ENCODE data around the gene LMO1. TPM values are rescaled to one million over a fixed set of nuclear protein-coding genes. Genes with fewer than 3 reads are reported as not detected.

LMO1 gene
- total and polyA plus RNA-seq, 3 donors from 2014 or later, result 1.3 to 1.5 TPM; not detected in 1

DNA sequence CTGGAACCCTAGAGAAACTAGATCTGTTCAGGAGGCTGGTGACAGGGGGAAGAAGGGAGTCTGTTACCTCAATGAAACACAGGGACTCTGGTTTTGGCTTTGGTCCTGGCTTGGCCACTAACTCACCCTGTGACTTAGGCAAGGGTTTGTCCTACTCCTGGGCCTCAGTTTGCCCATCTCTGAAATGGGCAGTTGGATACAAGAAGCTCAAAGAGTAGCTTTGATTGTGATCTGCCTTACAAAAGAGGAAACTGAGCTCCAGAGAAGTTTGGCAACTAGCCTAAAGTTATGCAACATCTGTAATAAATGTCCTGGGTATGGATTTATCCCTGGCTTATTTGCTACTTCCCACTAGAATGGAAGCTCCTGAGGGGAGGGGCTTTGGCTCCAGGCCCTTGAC lies 24.0 kb upstream of the LMO1 start:
- no peak overlapping the region for H3K27ac ChIP-seq
- no peaks in the 10 kb centered on the region for H3K27me3 ChIP-seq
- no peak for TF ChIP-seq POLR2A (IDR thresholded peaks at IDR 0.05)
- TF ChIP-seq, protein P1, sequence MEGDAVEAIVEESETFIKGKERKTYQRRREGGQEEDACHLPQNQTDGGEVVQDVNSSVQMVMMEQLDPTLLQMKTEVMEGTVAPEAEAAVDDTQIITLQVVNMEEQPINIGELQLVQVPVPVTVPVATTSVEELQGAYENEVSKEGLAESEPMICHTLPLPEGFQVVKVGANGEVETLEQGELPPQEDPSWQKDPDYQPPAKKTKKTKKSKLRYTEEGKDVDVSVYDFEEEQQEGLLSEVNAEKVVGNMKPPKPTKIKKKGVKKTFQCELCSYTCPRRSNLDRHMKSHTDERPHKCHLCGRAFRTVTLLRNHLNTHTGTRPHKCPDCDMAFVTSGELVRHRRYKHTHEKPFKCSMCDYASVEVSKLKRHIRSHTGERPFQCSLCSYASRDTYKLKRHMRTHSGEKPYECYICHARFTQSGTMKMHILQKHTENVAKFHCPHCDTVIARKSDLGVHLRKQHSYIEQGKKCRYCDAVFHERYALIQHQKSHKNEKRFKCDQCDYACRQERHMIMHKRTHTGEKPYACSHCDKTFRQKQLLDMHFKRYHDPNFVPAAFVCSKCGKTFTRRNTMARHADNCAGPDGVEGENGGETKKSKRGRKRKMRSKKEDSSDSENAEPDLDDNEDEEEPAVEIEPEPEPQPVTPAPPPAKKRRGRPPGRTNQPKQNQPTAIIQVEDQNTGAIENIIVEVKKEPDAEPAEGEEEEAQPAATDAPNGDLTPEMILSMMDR (IDR thresholded peaks at IDR 0.05), result no peak
- no peak overlapping the region for H3K4me3 ChIP-seq
- no peak for DNase-seq
- peaks cover 5% of the 10 kb centered on the region for H3K4me1 ChIP-seq
- intact Hi-C loops (cut with DNase I; ENCODE audit: low total_unique reads), result no loop called here
- H3K36me3 ChIP-seq (ENCODE audit: low read depth, missing control alignments), result no peaks in the 10 kb centered on the region
- H3K9me3 ChIP-seq, result no peaks in the 10 kb centered on the region

DNA sequence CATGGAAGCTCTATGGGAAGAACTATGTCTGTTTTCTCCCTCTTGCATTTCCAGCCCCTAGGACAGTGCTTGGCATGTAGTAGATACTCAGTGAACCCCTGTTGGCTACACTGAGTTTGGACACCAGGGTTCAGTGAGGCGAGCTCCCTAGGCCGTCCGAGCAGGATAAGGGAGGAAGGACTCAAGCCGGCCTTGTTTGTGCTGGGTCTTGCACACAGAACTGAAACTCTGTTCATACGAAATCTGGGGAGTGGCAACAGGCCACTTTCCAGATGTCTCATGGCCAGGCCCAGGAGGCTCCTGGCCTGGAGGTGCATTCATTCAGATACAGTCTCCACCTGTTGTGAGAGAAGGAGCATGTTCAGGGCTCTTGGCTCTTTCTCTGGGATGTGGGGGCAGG lies 23.6 kb upstream of the LMO1 start:
- DNase-seq, result no peak
- H3K4me3 ChIP-seq, result no peak overlapping the region
- H3K27me3 ChIP-seq, result no peaks in the 10 kb centered on the region
- TF ChIP-seq POLR2A (IDR thresholded peaks at IDR 0.05), result no peak
- TF ChIP-seq, protein P1 (IDR thresholded peaks at IDR 0.05), result no peak
- no peaks in the 10 kb centered on the region for H3K9me3 ChIP-seq
- WGBS, 2 donors, result 88 to 91% methylated on average over 5 of the region's 5 CpGs
- H3K27ac ChIP-seq, result no peak overlapping the region
- H3K4me1 ChIP-seq, result peaks cover 5% of the 10 kb centered on the region
- intact Hi-C loops (cut with DNase I; ENCODE audit: low total_unique reads), result no loop called here
- no peaks in the 10 kb centered on the region for H3K36me3 ChIP-seq (ENCODE audit: low read depth, missing control alignments)

DNA sequence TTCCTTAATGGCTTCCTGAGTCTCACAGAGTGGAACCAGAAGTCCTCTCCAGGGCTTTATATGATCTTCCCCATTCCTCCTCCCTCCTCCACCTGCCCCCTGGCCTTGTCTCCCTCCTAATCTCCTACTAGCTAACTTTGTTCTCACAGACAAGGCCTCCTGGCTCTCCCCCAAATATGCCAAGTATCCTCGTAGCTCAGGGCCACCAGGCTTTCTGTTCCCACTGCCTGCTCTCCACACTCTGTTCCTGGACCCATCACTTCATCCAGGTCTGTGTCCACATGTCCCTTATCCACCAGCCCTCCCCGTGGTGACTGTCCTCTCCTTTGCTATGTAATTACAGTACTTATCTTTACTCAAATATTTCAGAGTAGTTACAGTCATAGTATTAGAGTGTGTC lies 23.2 kb upstream of the LMO1 start:
- Histone ChIP-seq H3K4me3 (no peak overlapping the region), H3K9me3 (no peaks in the 10 kb centered on the region), H3K4me1 (peaks cover 5% of the 10 kb centered on the region), H3K36me3 (ENCODE audit: low read depth, missing control alignments) (no peaks in the 10 kb centered on the region), H3K27me3 (no peaks in the 10 kb centered on the region), H3K27ac (no peak overlapping the region)
- intact Hi-C loops (cut with DNase I; ENCODE audit: low total_unique reads), result no loop called here
- no peak for DNase-seq
- no peak for TF ChIP-seq POLR2A (IDR thresholded peaks at IDR 0.05)
- TF ChIP-seq, protein P1 (IDR thresholded peaks at IDR 0.05), result no peak
- 47 to 55% methylated on average over 2 of the region's 2 CpGs for WGBS, 2 donors

DNA sequence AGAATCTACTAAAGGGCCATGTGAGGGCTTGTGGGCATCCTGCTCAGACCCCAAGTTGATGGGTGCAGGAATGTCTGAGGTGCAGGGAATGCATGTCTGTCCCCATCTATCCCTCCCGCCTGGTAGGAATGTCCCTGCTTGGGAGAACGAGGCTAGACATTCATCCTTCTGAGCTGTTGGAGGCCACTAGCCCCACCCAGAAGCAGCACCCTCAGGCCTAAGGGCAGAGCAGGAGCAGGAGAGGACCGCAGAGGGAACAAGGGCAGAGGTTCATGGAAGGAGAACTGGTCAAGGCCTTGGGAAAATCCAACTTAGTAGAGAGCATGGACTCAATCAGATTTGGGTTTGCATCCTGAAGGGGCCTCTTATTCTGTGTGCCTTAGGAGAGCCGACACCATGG lies 22.1 kb upstream of the LMO1 start:
- Histone ChIP-seq H3K27ac (no peak overlapping the region), H3K4me1 (peaks cover 5% of the 10 kb centered on the region), H3K9me3 (no peaks in the 10 kb centered on the region), H3K4me3 (no peak overlapping the region), H3K36me3 (ENCODE audit: low read depth, missing control alignments) (no peaks in the 10 kb centered on the region), H3K27me3 (no peaks in the 10 kb centered on the region)
- TF ChIP-seq, protein P1 (IDR thresholded peaks at IDR 0.05), result no peak
- TF ChIP-seq POLR2A (IDR thresholded peaks at IDR 0.05), result no peak
- no peak for DNase-seq
- WGBS, 2 donors, result 87 to 96% methylated on average over 4 of the region's 4 CpGs
- intact Hi-C loops (cut with DNase I; ENCODE audit: low total_unique reads), result no loop called here

DNA sequence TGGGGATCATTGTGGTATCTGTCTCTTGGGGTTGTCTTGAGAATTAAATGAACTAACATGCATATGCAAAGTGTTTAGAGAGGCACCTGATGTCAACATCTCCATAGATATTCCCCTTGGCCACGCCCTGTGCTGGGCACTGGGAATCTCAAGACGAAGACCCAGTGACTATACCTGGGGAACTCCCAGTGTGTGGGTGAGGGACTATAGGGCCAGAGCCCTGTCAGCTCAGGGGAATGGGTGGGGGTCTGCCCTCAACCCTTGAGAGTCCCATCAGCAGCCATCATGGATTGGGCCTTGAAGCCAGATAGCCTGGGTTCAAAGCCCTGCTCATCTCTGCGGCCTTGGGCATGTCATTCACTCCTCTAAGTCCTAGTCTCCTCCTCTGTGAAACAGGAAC lies 21.6 kb upstream of the LMO1 start:
- intact Hi-C loops (cut with DNase I; ENCODE audit: low total_unique reads), result no loop called here
- 89 to 100% methylated on average over 3 of the region's 3 CpGs for WGBS, 2 donors

More for the DNA sequence above, 21.6 kb upstream of the LMO1 start:
- H3K27ac ChIP-seq, result no peak overlapping the region
- no peak for DNase-seq
- no peaks in the 10 kb centered on the region for H3K9me3 ChIP-seq
- H3K27me3 ChIP-seq, result no peaks in the 10 kb centered on the region
- no peak overlapping the region for H3K4me3 ChIP-seq
- H3K36me3 ChIP-seq (ENCODE audit: low read depth, missing control alignments), result no peaks in the 10 kb centered on the region
- peaks cover 5% of the 10 kb centered on the region for H3K4me1 ChIP-seq
- no peak for TF ChIP-seq POLR2A (IDR thresholded peaks at IDR 0.05)
- TF ChIP-seq, protein P1 (IDR thresholded peaks at IDR 0.05), result no peak

Measured in testis (tissue), 3 donors.